Cardiac muscle cell (in vitro differentiated cells and primary cell): ENCODE results near the gene TSEN34. TPM values are rescaled to one million over a fixed set of nuclear protein-coding genes. Genes with fewer than 3 reads are reported as not detected.

Source experiments
- DNase-seq, 2 donors: peaks; one replicate each; pipeline versions ENCODE4 v3.0.0 to v3.0.0-alpha.2; 2010 to 2017; ENCODE audit warnings: low read depth in 1 of 2, low spot score in 1 of 2
- H3K27ac ChIP-seq: fragments of 200-600 bp; sonication (generic); 2 replicates; pipeline ENCODE4 v1.5.1; 2016
- H3K27me3 ChIP-seq: fragments of 200-600 bp; sonication (generic); 2 replicates; pipeline ENCODE4 v1.6.0; 2016; ENCODE audit warnings: control low read depth
- H3K36me3 ChIP-seq: fragments of 200-600 bp; sonication (generic); 2 replicates; pipeline ENCODE4 v1.5.1; 2016; ENCODE audit warnings: control low read depth
- H3K4me1 ChIP-seq: fragments of 200-600 bp; sonication (generic); 2 replicates; pipeline ENCODE4 v1.8.1; 2017; ENCODE audit warnings: low read depth, mild to moderate bottlenecking, mixed run types
- H3K4me3 ChIP-seq: fragments of 200-600 bp; sonication (generic); 2 replicates; pipeline ENCODE4 v1.5.1; 2016; ENCODE audit warnings: mild to moderate bottlenecking
- H3K9me3 ChIP-seq: fragments of 200-600 bp; sonication (generic); 2 replicates; pipeline ENCODE4 v1.5.1; 2017; ENCODE audit warnings: low read depth, mild to moderate bottlenecking, control low read depth
- polyA plus RNA-seq: library from polyadenylated mRNA; unstranded; fragments of >200 nt; fragmentation: Nextera tagmentation; extraction: Ambion mirVana; gene quantifications from 2 replicates; pipeline ENCODE4 v1.2.1, GENCODE V29; 2016
- total RNA-seq: library from RNA; depleted of rRNA; stranded (reverse); fragments of >200 nt; gene quantifications from 2 replicates; pipeline ENCODE4 v1.2.3, GENCODE V29; 2016
- TF ChIP-seq, protein P1 (sequence below): IDR thresholded peaks from 2 replicates; pipeline ENCODE4 v1.5.1; 2012; ENCODE audit warnings: low read depth, mild to moderate bottlenecking, low read length

TSEN34 gene
- total and polyA plus RNA-seq, 2 experiments from 2014 or later = 113 to 114 TPM

DNA sequence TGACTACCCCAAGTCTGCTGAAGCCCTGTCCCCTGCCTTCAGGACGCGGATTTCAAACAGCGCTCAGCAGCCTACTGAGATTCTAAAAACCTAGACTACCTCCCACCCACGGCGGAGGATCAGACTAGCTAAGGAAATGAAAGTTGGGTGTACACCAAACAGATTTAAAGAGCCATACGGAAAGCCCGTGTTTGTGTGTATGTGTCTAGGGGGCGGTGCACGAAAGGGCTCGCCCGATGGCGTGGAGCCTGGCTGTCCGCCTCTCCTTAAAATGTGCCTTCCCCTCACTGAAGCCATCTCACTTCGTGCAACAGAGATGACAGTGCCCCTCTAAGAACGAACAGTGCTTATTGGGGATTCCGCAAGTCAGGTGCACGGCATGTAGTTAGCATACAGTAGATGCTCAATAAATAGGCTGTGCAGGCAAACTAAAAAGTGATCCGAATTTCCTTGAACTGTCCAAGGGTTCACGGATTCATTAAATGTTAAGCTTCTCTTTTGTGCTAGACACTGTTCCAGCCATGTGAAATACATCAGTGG is 32.2 kb upstream of the TSEN34 start:
- peak overlapping the region; percentile 59 for H3K4me3 ChIP-seq
- no peaks in the 10 kb centered on the region for H3K9me3 ChIP-seq
- TF ChIP-seq, protein P1, sequence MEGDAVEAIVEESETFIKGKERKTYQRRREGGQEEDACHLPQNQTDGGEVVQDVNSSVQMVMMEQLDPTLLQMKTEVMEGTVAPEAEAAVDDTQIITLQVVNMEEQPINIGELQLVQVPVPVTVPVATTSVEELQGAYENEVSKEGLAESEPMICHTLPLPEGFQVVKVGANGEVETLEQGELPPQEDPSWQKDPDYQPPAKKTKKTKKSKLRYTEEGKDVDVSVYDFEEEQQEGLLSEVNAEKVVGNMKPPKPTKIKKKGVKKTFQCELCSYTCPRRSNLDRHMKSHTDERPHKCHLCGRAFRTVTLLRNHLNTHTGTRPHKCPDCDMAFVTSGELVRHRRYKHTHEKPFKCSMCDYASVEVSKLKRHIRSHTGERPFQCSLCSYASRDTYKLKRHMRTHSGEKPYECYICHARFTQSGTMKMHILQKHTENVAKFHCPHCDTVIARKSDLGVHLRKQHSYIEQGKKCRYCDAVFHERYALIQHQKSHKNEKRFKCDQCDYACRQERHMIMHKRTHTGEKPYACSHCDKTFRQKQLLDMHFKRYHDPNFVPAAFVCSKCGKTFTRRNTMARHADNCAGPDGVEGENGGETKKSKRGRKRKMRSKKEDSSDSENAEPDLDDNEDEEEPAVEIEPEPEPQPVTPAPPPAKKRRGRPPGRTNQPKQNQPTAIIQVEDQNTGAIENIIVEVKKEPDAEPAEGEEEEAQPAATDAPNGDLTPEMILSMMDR = no peak
- peaks cover 19% of the 10 kb centered on the region for H3K36me3 ChIP-seq
- H3K27me3 ChIP-seq = no peaks in the 10 kb centered on the region
- peak overlapping the region; percentile 85 for H3K27ac ChIP-seq
- DNase-seq = peak; percentile 8 to 33
- H3K4me1 ChIP-seq = peaks cover 10% of the 10 kb centered on the region

DNA sequence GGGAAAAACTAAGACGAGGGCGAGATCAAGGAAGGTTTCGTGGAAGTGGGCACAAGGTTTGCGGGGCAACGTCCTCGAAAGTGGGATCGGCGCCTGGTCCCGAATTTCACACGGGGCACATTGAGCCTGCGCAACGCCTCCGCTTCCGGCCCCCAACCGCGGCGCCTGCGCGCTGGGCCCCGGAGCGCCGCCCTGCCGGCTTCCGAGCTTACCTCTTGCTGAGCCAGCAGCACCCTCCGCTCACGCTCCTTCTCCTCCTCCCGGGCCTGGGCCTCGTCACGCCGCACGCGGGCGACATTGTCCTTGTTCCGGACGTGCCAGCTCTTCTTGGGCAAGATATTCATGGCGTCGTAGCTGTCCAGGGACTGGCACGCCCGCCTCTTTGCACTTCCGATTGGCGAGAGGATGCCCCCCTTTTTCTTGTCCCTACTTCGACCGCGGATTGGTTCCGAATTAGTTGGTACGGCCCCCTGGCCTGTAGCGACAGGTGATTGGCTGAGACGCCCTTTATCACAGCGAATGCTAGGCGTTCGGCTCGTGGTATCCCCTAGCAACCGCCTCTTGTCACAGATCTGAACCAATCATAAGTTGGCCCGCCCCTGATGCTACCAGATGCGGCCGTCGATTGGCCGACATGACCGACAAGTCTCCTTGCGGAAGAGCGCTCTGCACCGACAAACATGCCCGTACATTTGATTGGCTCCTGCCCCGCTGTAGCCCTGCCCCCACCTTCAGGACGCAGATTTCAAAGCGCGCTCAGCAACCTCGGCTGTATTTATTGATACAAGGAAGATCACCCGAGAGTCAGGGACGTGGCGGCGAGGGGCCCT is 31.5 kb upstream of the TSEN34 start, which contains the start of gene LENG1:
LENG1 (minus strand) TSS at position 370 of the 830 bp plus-strand sequence; CDS start at position 344, 26 bp downstream.
- H3K27ac ChIP-seq = peak within 1 kb of the TSS; percentile 85
- H3K4me3 ChIP-seq = peak within 1 kb of the TSS; percentile 59
- TF ChIP-seq, protein P1 = peak; percentile 36
- peaks cover 10% of the 10 kb centered on the region for H3K4me1 ChIP-seq
- peaks cover 12% of the 10 kb centered on the region for H3K36me3 ChIP-seq
- peak; percentile 100 for DNase-seq
- no peaks in the 10 kb centered on the region for H3K9me3 ChIP-seq
- H3K27me3 ChIP-seq = no peaks in the 10 kb centered on the region

DNA sequence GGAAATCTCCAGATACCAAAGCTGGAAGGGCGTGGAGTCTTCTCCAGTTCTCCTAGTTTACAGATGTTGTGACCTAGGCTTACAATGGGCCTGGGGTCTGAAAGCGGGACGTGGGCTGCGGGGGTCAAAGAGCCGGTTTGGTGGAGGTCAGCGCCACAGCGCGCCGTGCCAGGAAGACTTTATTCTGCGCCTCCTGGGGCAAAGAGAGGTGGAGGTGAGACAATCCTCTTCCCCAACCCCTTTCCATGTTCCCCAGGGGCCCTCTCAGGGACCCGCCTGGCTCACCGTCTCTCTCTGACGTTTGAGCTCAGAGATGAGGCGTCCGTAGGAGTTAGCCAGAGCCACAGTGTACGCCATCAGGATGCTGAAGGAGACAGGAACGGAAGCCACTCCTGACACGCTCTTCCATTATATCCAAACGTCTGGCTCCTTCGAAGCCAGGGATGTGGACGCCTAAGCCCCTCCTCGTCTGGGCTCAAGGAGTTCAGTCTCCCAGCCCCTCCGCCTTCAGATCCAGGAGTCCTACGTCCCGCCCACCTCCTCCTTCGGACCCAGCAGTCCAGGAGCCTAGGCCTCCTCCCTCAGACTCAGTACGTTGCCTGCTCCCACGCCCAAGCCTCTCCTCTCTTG is 30.8 kb upstream of the TSEN34 start:
- Histone ChIP-seq H3K9me3 (no peaks in the 10 kb centered on the region), H3K36me3 (peaks cover 6% of the 10 kb centered on the region), H3K27me3 (no peaks in the 10 kb centered on the region), H3K4me3 (peak overlapping the region; percentile 56), H3K4me1 (peaks cover 10% of the 10 kb centered on the region), H3K27ac (peak overlapping the region; percentile 81)
- TF ChIP-seq, protein P1 = no peak
- peak in 1 of 2 donors; percentile 30 for DNase-seq

DNA sequence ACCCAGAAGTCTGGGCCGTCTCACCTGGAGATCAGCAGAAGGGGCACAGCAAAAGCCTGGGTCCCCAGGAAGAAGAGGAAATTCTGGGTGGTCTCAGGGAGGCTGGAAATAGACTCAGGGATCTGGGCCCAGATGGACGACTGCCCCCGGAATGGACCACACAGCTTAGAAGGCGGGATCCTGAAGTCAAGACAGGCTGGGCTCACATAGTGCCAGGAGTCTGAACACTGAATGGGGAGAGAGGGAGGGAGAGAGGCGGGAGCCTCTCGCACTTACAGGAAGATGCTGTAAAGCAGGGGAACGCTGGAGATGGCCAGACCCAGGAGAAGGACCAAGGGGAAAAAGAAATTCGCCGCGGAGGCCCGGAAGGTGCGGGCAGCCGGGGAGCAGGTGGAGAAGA is 30.3 kb upstream of the TSEN34 start:
- no peak for DNase-seq
- Histone ChIP-seq H3K36me3 (peaks cover 6% of the 10 kb centered on the region), H3K9me3 (no peaks in the 10 kb centered on the region), H3K4me1 (peaks cover 10% of the 10 kb centered on the region), H3K27ac (peak overlapping the region; percentile 81), H3K27me3 (no peaks in the 10 kb centered on the region), H3K4me3 (peak overlapping the region; percentile 56)
- TF ChIP-seq, protein P1 = no peak

DNA sequence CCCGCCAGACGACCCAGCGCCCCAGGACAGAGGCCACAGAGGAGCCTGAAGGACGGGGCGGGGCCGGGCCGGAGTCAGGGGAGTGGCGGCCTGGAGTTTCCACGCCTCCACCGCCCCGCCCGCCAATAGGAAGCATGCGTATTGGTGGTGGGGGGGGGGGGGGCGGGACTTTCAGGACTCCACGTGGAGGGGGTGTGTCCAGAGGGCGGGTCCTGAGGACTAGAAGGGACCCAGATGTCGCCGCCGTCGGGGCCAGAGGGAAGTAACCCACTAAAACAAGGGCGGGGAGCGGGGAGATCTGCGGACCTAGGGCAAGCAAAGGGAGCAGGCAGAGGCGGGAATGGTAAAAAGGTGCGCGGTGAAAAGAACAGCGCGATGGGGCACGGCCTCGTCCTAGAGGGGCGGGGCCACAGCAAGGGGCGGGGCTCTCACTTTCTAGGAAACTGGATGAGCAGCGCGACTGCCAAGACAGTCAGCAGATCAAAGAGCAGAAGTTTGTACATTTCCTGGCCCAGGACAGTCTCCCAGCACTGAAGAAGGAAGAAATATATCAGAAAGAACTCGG is 28.8 kb upstream of the TSEN34 start:
- peaks cover 10% of the 10 kb centered on the region for H3K4me1 ChIP-seq
- DNase-seq = peak; percentile 73 to 93
- H3K27me3 ChIP-seq = no peaks in the 10 kb centered on the region
- H3K36me3 ChIP-seq = peaks cover 2% of the 10 kb centered on the region
- no peaks in the 10 kb centered on the region for H3K9me3 ChIP-seq
- no peak overlapping the region for H3K27ac ChIP-seq
- peak overlapping the region; percentile 31 for H3K4me3 ChIP-seq
- TF ChIP-seq, protein P1 = no peak
